ENCODE results near the gene VASH1. TPM values are rescaled to one million over a fixed set of nuclear protein-coding genes. Genes with fewer than 3 reads are reported as not detected.

Gene VASH1
- total and polyA plus RNA-seq, 2 donors (not counting 1 experiment from before 2014, with no cell fraction given): 2.5 to 4.5 TPM

DNA sequence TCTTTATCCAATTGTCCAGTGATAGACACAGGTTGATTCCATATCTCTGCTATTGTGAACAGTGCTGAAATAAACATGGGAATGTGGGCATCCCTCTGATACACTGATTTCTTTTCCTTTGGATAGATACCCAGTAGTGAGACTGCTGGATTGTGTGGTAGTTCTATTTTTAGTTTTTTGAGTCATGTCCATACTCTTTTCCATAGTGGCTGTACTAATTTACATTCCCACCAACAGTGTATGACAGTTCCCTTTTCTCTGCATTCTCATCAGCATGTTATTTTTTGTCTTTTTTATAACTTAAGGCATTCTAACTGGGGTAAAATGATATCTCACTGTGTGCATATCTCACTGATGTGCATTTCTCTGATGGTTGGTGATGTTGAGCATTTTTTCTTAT lies 24.8 kb upstream of the VASH1 start:
- TF ChIP-seq, protein P1, sequence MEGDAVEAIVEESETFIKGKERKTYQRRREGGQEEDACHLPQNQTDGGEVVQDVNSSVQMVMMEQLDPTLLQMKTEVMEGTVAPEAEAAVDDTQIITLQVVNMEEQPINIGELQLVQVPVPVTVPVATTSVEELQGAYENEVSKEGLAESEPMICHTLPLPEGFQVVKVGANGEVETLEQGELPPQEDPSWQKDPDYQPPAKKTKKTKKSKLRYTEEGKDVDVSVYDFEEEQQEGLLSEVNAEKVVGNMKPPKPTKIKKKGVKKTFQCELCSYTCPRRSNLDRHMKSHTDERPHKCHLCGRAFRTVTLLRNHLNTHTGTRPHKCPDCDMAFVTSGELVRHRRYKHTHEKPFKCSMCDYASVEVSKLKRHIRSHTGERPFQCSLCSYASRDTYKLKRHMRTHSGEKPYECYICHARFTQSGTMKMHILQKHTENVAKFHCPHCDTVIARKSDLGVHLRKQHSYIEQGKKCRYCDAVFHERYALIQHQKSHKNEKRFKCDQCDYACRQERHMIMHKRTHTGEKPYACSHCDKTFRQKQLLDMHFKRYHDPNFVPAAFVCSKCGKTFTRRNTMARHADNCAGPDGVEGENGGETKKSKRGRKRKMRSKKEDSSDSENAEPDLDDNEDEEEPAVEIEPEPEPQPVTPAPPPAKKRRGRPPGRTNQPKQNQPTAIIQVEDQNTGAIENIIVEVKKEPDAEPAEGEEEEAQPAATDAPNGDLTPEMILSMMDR (conservative IDR thresholded peaks at IDR 0.05 in 1 of 2, IDR thresholded peaks at IDR 0.05 in 1 of 2; ENCODE audit: low read depth in 1 of 2, low read length in 2 of 2): no peak
- no peak for TF ChIP-seq EZH2 (IDR thresholded peaks at IDR 0.05; ENCODE audit: low read length, missing control alignments)
- Histone ChIP-seq H3K9ac (ENCODE audit: insufficient read depth, low read length) (no peak overlapping the region), H4K20me1 (ENCODE audit: control insufficient read depth, extremely low read depth, insufficient read depth, low read length) (no peaks in the 10 kb centered on the region), H2AFZ (ENCODE audit: low read length) (no peak overlapping the region), H3K36me3 (ENCODE audit: control insufficient read depth, insufficient read depth, low read length) (no peaks in the 10 kb centered on the region), H3K79me2 (ENCODE audit: control insufficient read depth, insufficient read depth, low read length) (no peaks in the 10 kb centered on the region), H3K4me3 (replicated peaks in 1 of 4; ENCODE audit: control extremely low read depth in 1 of 4, insufficient read depth in 1 of 4, low read depth in 3 of 4, low read length in 4 of 4) (no peak overlapping the region), H3K4me2 (ENCODE audit: extremely low read depth, insufficient read depth, low read length) (no peak overlapping the region), H3K9me3 (ENCODE audit: control insufficient read depth, insufficient read depth, low read depth, low read length) (no peaks in the 10 kb centered on the region), H3K27me3 (ENCODE audit: control insufficient read depth, insufficient read depth, low read length) (no peaks in the 10 kb centered on the region), H3K27ac (ENCODE audit: insufficient read depth, low read length) (no peak overlapping the region), H3K4me1 (ENCODE audit: control insufficient read depth, extremely low read depth, insufficient read depth, low read length) (no peaks in the 10 kb centered on the region)
- no peak for DNase-seq (ENCODE audit: low read depth in 2 of 2)

DNA sequence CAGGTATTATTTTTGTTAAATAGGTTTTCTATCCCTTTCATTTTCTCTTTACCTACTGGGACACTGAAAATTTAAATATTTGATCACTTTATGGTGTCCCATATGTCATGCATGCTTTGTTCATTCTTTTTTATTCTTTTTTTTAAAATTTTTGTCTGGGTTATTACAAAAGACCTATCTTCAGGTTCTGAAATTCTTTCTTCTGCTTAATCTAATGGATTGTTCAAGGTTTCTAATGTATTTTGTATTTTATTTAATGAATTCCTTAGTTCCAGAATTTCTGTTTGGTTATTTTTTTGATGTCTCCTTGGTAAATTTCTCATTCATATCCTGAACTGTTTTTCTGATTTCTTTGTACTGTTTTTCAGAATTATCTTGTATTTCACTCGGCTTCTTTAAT lies 20.2 kb upstream of the VASH1 start:
- DNase-seq (ENCODE audit: low read depth in 2 of 2): no peak
- H4K20me1 ChIP-seq (ENCODE audit: control insufficient read depth, extremely low read depth, insufficient read depth, low read length): no peaks in the 10 kb centered on the region
- H3K79me2 ChIP-seq (ENCODE audit: control insufficient read depth, insufficient read depth, low read length): no peaks in the 10 kb centered on the region
- no peak overlapping the region for H3K27ac ChIP-seq (ENCODE audit: insufficient read depth, low read length)
- no peaks in the 10 kb centered on the region for H3K27me3 ChIP-seq (ENCODE audit: control insufficient read depth, insufficient read depth, low read length)
- H3K4me3 ChIP-seq (replicated peaks in 1 of 4; ENCODE audit: control extremely low read depth in 1 of 4, insufficient read depth in 1 of 4, low read depth in 3 of 4, low read length in 4 of 4): no peak overlapping the region
- no peaks in the 10 kb centered on the region for H3K9me3 ChIP-seq (ENCODE audit: control insufficient read depth, insufficient read depth, low read depth, low read length)
- H3K36me3 ChIP-seq (ENCODE audit: control insufficient read depth, insufficient read depth, low read length): no peaks in the 10 kb centered on the region
- no peaks in the 10 kb centered on the region for H3K4me1 ChIP-seq (ENCODE audit: control insufficient read depth, extremely low read depth, insufficient read depth, low read length)
- H3K9ac ChIP-seq (ENCODE audit: insufficient read depth, low read length): no peak overlapping the region
- no peak overlapping the region for H3K4me2 ChIP-seq (ENCODE audit: extremely low read depth, insufficient read depth, low read length)
- TF ChIP-seq, protein P1 (conservative IDR thresholded peaks at IDR 0.05 in 1 of 2, IDR thresholded peaks at IDR 0.05 in 1 of 2; ENCODE audit: low read depth in 1 of 2, low read length in 2 of 2): no peak
- H2AFZ ChIP-seq (ENCODE audit: low read length): no peak overlapping the region

DNA sequence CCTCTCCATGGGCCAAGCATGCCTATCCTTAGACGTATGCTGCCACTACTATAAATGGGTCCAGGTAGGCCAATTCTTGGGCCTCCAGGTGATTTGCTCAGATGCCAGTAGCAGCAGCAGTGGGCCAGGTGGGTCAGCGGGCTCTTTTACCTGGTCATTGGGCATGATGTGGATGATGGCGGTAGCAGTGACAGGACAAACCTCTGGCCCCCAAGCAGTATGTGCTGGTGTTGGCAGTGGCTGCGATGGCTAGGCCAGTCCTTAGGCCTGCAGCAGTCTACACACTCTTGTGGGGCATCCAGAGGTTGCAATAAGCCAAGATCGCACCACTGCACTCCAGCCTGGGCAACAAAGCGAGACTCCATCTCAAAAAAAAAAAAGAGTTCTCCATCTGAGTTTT lies 19.1 kb upstream of the VASH1 start:
- Histone ChIP-seq H3K4me1 (ENCODE audit: control insufficient read depth, extremely low read depth, insufficient read depth, low read length) (no peaks in the 10 kb centered on the region), H3K9ac (ENCODE audit: insufficient read depth, low read length) (no peak overlapping the region), H3K27ac (ENCODE audit: insufficient read depth, low read length) (no peak overlapping the region), H2AFZ (ENCODE audit: low read length) (no peak overlapping the region), H4K20me1 (ENCODE audit: control insufficient read depth, extremely low read depth, insufficient read depth, low read length) (no peaks in the 10 kb centered on the region), H3K36me3 (ENCODE audit: control insufficient read depth, insufficient read depth, low read length) (no peaks in the 10 kb centered on the region), H3K79me2 (ENCODE audit: control insufficient read depth, insufficient read depth, low read length) (no peaks in the 10 kb centered on the region), H3K27me3 (ENCODE audit: control insufficient read depth, insufficient read depth, low read length) (no peaks in the 10 kb centered on the region), H3K4me2 (ENCODE audit: extremely low read depth, insufficient read depth, low read length) (no peak overlapping the region), H3K9me3 (ENCODE audit: control insufficient read depth, insufficient read depth, low read depth, low read length) (no peaks in the 10 kb centered on the region), H3K4me3 (replicated peaks in 1 of 4; ENCODE audit: control extremely low read depth in 1 of 4, insufficient read depth in 1 of 4, low read depth in 3 of 4, low read length in 4 of 4) (no peak overlapping the region)
- DNase-seq (ENCODE audit: low read depth in 2 of 2): no peak
- TF ChIP-seq, protein P1 (conservative IDR thresholded peaks at IDR 0.05 in 1 of 2, IDR thresholded peaks at IDR 0.05 in 1 of 2; ENCODE audit: low read depth in 1 of 2, low read length in 2 of 2): no peak
- no peak for TF ChIP-seq EZH2 (IDR thresholded peaks at IDR 0.05; ENCODE audit: low read length, missing control alignments)
